Inferior parietal cortex (tissue), 1 donor: ENCODE measurements around the gene PAK5.

Experiments
- DNase-seq: peaks from one replicate; pipeline ENCODE4 v3.0.0-alpha.2; 2016; ENCODE audit errors: extremely low spot score

The PAK5 gene

GRCh38 chr20:9496155-9496554 lies 342.7 kb downstream of the PAK5 start:
- no peak for DNase-seq

DNA sequence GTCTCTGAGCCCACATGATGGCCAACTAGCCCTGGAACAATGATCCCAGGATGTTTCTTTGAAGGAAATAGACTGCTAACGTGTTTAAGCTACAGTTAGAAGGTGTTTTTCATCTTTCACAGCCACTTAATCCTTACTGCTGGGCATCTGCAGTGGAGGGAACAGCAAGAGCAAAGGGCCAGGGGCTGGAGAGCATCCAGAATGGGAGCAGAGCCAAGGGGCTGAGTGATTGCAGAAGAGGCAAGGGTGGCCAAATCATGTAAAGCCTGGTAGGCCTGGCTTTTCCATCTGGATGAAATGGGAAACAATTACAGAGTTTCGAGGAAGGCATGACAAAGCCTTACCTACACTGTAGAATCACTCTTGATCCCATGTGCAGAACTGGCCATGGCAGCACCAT lies 343.2 kb downstream of the PAK5 start:
- DNase-seq, result no peak

DNA sequence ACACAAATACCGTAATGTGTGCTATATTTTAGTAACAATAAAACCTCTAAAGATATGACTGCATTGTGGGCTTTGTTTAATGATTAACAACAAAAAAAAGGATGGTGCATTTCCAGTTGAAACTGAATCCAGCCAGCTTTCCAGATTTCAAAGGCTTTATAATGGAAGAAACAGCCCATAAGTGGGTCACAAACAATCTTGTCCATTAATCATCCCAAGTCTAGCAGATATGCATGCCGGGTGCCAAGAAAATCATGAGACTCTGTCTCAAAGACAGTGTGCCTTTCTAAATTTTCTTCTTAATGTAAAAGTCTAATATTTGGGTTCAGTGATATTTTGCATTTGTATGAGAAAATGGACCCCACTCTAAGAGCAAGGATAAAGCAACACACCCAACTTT lies 345.1 kb downstream of the PAK5 start:
- DNase-seq, result no peak

DNA sequence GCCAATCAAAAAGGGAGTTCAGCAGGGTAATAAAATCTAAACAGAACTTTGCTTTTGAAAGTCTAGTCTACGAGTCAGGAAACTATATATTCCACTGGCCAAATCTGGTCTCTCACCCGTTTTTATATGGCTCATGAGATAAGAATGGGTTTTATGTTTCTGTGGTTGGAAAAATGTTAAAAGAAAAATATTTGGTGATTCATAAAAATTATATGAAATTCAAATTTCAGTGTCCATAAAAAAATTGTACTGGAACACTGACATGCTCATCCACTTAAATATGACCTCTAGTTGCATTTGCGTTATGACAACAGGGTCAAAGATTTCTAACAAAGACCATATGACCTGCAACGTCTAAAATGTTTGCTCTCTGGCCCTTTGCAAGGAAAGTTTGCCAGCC lies 346.8 kb downstream of the PAK5 start:
- no peak for DNase-seq

- DNase-seq, result no peak
Observed at GRCh38 chr20:9491324-9491723, 347.6 kb downstream of the PAK5 start.

GRCh38 chr20:9490631-9491030 lies 348.2 kb downstream of the PAK5 start:
- no peak for DNase-seq

GRCh38 chr20:9490161-9490560 lies 348.7 kb downstream of the PAK5 start:
- no peak for DNase-seq

DNA sequence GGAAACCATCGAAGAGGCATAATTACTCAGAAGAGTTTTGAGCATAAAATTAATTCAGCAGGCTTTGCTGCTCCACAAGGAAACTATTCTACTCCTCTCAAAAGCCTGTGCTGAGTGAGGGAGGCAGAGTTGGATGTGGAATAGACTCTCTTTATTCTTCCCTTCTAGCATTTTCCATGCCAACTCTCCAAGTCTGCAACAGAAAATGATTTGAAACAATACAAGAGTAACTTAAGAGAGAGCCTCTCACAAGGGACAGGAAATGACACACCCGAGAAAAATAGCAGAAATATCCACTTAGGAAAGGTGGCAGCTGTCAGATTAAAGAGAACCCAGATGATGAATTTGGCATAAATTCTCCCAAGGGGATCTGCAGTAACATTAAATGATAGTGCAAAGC lies 350.8 kb downstream of the PAK5 start:
- DNase-seq, result peak; percentile 42
